VCaP (cell line): ENCODE results near the gene USP51.
"Not testable (repeated sequence)": the region's sequence is repeated elsewhere in the genome, so short reads cannot be mapped to it uniquely, and the experiment has no call there.

Experiments used
- H3K27ac ChIP-seq: fragments of 450-650 bp; 2 replicates; pipeline ENCODE4 v1.5.1; 2017
- CTCF ChIP-seq: fragments of 450-650 bp; conservative IDR thresholded peaks from 2 replicates; pipeline ENCODE4 v1.5.1; 2017; ENCODE audit warnings: mild to moderate bottlenecking, moderate library complexity

USP51 gene

GRCh38 chrX:55489314-55490009, at the start of gene USP51:
Gene USP51 (minus strand): TSS chrX:55489848. CDS start chrX:55488939, 909 bp downstream.
- H3K27ac ChIP-seq: peak within 1 kb of the TSS; percentile 81
- peak; percentile 29; the same call in 1 of the 2 replicates for TF ChIP-seq CTCF

- no peak overlapping the region for H3K27ac ChIP-seq
- TF ChIP-seq CTCF: peak; percentile 61
Observed at GRCh38 chrX:55524487-55524886, 34.8 kb upstream of the USP51 start.

GRCh38 chrX:55523356-55523755, 33.7 kb upstream of the USP51 start:
- no peak for TF ChIP-seq CTCF
- no peak overlapping the region for H3K27ac ChIP-seq

GRCh38 chrX:55522596-55523276, 33.1 kb upstream of the USP51 start:
- no peak for TF ChIP-seq CTCF
- no peak overlapping the region for H3K27ac ChIP-seq

GRCh38 chrX:55521687-55522086, 32.0 kb upstream of the USP51 start:
- TF ChIP-seq CTCF: no peak
- no peak overlapping the region for H3K27ac ChIP-seq

- H3K27ac ChIP-seq: not testable (repeated sequence)
Observed at GRCh38 chrX:55516794-55517481, 27.3 kb upstream of the USP51 start.

GRCh38 chrX:55513045-55513737, 23.5 kb upstream of the USP51 start:
- H3K27ac ChIP-seq: not testable (repeated sequence)

- not testable (repeated sequence) for H3K27ac ChIP-seq
Observed at GRCh38 chrX:55508410-55509152, 18.9 kb upstream of the USP51 start.

GRCh38 chrX:55507699-55508098, 18.1 kb upstream of the USP51 start:
- H3K27ac ChIP-seq: not testable (repeated sequence)

GRCh38 chrX:55507010-55507409, 17.4 kb upstream of the USP51 start:
- not testable (repeated sequence) for H3K27ac ChIP-seq
